ENCODE data around the gene CASK.
"Not testable (repeated sequence)": the region's sequence is repeated elsewhere in the genome, so short reads cannot be mapped to it uniquely, and the experiment has no call there.

The CASK gene

GRCh38 chrX:41730081-41730480 lies 193.3 kb downstream of the CASK start:
- DNase-seq (ENCODE audit: low read depth): no peak

- DNase-seq (ENCODE audit: low read depth): no peak
Observed at GRCh38 chrX:41728125-41728524, 195.2 kb downstream of the CASK start.

GRCh38 chrX:41723826-41724225 lies 199.5 kb downstream of the CASK start, which contains the start of gene GPR82:
GPR82 (plus strand) TSS chrX:41724181; CDS start chrX:41727027, 2,846 bp downstream.
- DNase-seq (ENCODE audit: low read depth): no peak

- no peak for DNase-seq (ENCODE audit: low read depth)
Observed at GRCh38 chrX:41722816-41723618, 200.3 kb downstream of the CASK start.

- no peak for DNase-seq (ENCODE audit: low read depth)
Observed at GRCh38 chrX:41722214-41722613, 201.1 kb downstream of the CASK start.

- DNase-seq (ENCODE audit: low read depth): no peak
Observed at GRCh38 chrX:41721590-41721989, 201.8 kb downstream of the CASK start.

- peak; percentile 11 for DNase-seq (ENCODE audit: low read depth)
Observed at GRCh38 chrX:41720125-41720779, 203.1 kb downstream of the CASK start.

GRCh38 chrX:41719610-41720009 lies 203.7 kb downstream of the CASK start:
- DNase-seq (ENCODE audit: low read depth): not testable (repeated sequence)

- no peak for DNase-seq (ENCODE audit: low read depth)
Observed at GRCh38 chrX:41718481-41719235, 204.7 kb downstream of the CASK start.

GRCh38 chrX:41716767-41717473 lies 206.4 kb downstream of the CASK start:
- no peak for DNase-seq (ENCODE audit: low read depth)

- no peak for DNase-seq (ENCODE audit: low read depth)
Observed at GRCh38 chrX:41716222-41716621, 207.1 kb downstream of the CASK start.

- DNase-seq (ENCODE audit: low read depth): no peak
Observed at GRCh38 chrX:41711021-41711667, 212.2 kb downstream of the CASK start.

- DNase-seq (ENCODE audit: low read depth): no peak
Observed at GRCh38 chrX:41708486-41708885, 214.9 kb downstream of the CASK start.

GRCh38 chrX:41707218-41707617 lies 216.1 kb downstream of the CASK start:
- DNase-seq (ENCODE audit: low read depth): no peak

GRCh38 chrX:41705680-41706374 lies 217.5 kb downstream of the CASK start:
- DNase-seq (ENCODE audit: low read depth): no peak

GRCh38 chrX:41705042-41705441 lies 218.3 kb downstream of the CASK start:
- no peak for DNase-seq (ENCODE audit: low read depth)

GRCh38 chrX:41703574-41704029 lies 219.8 kb downstream of the CASK start:
- DNase-seq (ENCODE audit: low read depth): no peak

- DNase-seq (ENCODE audit: low read depth): no peak
Observed at GRCh38 chrX:41695426-41695825, 227.9 kb downstream of the CASK start.

GRCh38 chrX:41693024-41693423 lies 230.3 kb downstream of the CASK start:
- DNase-seq (ENCODE audit: low read depth): no peak

- no peak for DNase-seq (ENCODE audit: low read depth)
Observed at GRCh38 chrX:41692162-41692749, 231.1 kb downstream of the CASK start.

All from activated T-cell treated with anti-CD3 and anti-CD28 coated beads for 1 hour (primary cell).